IPS-15b (cell line): ENCODE measurements around the gene SULT4A1.

Experiments
- H3K27me3 ChIP-seq: one replicate; pipeline ENCODE4 v1.6.1; 2013; ENCODE audit warnings: low read length; ENCODE audit not compliant: control insufficient read depth, insufficient read depth
- H3K36me3 ChIP-seq: one replicate; pipeline ENCODE4 v1.6.1; 2013; ENCODE audit warnings: low read length; ENCODE audit not compliant: control insufficient read depth, insufficient read depth
- H3K4me1 ChIP-seq: one replicate; pipeline ENCODE4 v1.6.1; 2013; ENCODE audit warnings: mild to moderate bottlenecking, low read length; ENCODE audit not compliant: control insufficient read depth, insufficient read depth
- H3K4me3 ChIP-seq: one replicate; pipeline ENCODE4 v1.5.1; 2013; ENCODE audit warnings: low read depth, low read length
- H3K9ac ChIP-seq: one replicate; pipeline ENCODE4 v1.6.1; 2013; ENCODE audit warnings: low read depth, mild to moderate bottlenecking, low read length
- H3K9me3 ChIP-seq: one replicate; pipeline ENCODE4 v1.6.1; 2013; ENCODE audit warnings: mild to moderate bottlenecking, low read length; ENCODE audit not compliant: control insufficient read depth, insufficient read depth

The SULT4A1 gene

DNA sequence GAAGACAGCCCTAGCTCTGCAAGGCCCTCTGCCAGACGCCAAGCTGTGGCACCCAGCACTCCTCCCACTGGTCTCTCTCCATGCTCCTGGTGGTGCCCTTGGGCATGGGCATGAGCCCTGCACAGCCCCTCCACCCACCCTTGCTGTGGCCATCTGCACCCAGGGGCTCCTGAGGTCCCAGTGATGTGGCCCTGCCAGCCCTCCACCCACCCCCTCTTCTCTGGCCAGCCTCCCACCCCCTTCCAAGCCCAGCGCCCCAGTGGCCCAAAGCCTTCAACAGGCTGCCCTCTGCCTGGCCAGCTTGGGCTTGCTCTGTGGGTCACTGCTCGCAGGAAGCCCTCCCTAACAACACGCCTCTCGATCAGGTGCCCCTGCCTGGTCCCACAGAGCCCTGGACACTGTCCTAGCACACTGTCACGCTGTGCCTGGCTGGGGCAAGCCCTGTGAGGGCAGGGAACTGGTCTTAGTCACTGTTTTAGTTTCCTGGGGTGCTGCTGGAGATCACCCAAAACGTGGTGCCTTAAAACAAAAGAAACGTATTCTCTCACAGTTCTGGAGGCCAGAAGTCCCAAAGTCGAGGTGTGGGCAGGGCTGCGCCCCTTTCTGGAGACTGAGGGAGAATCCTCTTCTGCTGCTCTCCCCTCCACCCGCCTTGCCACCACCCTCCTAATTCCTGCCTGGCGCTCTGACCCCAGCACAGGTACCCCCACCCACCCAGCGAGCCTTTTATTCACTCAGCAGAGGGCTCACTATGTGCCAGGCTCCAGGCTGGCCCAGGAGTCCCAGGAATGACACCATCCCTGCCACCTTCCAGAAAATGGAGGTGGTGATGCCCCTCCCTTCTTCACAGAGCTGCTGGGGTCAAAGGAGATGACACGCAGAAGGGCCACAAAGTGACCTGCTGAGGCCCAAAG is 14.7 kb downstream of the SULT4A1 start:
- Histone ChIP-seq H3K4me3 (no peak overlapping the region), H3K36me3 (no peaks in the 10 kb centered on the region), H3K9me3 (no peaks in the 10 kb centered on the region), H3K27me3 (no peaks in the 10 kb centered on the region), H3K9ac (no peak overlapping the region), H3K4me1 (peaks cover 6% of the 10 kb centered on the region)

- H3K9ac ChIP-seq = no peak overlapping the region
- H3K27me3 ChIP-seq = no peaks in the 10 kb centered on the region
- H3K4me3 ChIP-seq = no peak overlapping the region
- H3K36me3 ChIP-seq = no peaks in the 10 kb centered on the region
- peaks cover 6% of the 10 kb centered on the region for H3K4me1 ChIP-seq
- H3K9me3 ChIP-seq = no peaks in the 10 kb centered on the region
These were observed 15.3 kb downstream of the SULT4A1 start for GRCh38 chr22:43846966-43847365.

- H3K4me3 ChIP-seq = no peak overlapping the region
- peak overlapping the region; percentile 12 for H3K9ac ChIP-seq
- H3K27me3 ChIP-seq = no peaks in the 10 kb centered on the region
- peaks cover 6% of the 10 kb centered on the region for H3K4me1 ChIP-seq
- H3K9me3 ChIP-seq = no peaks in the 10 kb centered on the region
- no peaks in the 10 kb centered on the region for H3K36me3 ChIP-seq
These were observed 16.3 kb downstream of the SULT4A1 start for GRCh38 chr22:43845981-43846380.

- no peaks in the 10 kb centered on the region for H3K9me3 ChIP-seq
These were observed 17.5 kb downstream of the SULT4A1 start for GRCh38 chr22:43844560-43845545.

DNA sequence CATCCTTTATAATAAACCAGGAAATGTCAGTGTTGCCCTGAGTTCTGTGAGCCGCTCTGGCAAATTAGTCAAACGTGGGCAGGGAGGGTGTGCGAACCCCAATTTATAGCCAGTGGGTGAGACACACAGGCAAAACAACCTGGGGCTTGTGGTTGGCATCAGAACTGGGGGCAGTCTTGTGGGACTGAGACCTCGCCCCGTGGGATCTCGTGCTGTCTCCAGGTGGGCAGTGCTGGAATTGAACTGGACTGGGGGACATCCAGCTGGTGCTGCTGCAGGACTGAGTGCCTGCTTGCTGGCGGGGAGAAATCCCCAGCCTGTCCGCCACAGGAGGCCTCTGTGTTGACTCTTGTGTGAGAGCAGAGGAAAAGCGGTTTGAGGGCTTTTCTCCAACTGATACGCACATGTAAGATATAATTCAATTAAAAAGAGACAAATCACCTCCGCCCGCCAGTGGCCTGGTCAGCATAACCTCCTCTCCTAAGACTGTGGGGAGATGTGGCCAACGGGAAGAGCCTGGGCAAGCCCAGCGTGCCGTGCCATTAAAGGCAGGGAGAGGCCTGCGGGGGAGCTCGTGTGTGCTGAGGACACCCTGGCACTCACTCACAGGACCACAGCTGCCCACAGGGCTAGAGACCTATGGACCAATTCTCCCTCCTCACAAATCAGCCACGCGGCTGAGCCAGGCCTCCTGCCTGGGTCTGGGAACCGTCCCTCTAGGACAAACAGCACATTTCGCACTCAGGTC is 18.4 kb downstream of the SULT4A1 start:
- H3K4me3 ChIP-seq = no peak overlapping the region
- no peaks in the 10 kb centered on the region for H3K27me3 ChIP-seq
- peaks cover 5% of the 10 kb centered on the region for H3K36me3 ChIP-seq
- H3K4me1 ChIP-seq = peaks cover 6% of the 10 kb centered on the region
- H3K9ac ChIP-seq = no peak overlapping the region
- no peaks in the 10 kb centered on the region for H3K9me3 ChIP-seq

More at GRCh38 chr22:43844560-43845545, 17.5 kb downstream of the SULT4A1 start:
- H3K4me1 ChIP-seq = peaks cover 6% of the 10 kb centered on the region
- no peaks in the 10 kb centered on the region for H3K27me3 ChIP-seq
- H3K36me3 ChIP-seq = no peaks in the 10 kb centered on the region
- no peak overlapping the region for H3K9ac ChIP-seq
- H3K4me3 ChIP-seq = no peak overlapping the region

DNA sequence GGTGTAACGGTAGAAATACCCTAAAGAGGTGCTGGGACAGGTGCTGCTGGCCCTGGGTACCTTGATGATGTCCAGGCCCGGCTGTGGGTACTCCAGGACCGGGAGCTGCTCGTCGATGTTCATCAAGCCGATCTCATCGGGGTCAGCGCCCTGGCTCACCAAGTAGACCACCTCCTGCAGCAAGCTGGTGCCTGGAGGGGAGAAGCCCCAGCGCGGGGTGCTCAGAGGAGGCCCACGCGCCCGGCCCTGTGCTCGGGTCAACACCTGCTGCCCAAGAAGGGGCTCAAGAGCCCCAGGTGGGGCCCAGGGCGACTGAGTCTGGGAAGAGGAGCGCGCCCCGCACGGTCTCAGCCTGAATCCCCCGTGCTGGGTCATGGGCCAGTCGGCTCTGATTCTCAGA is 20.6 kb downstream of the SULT4A1 start:
- Histone ChIP-seq H3K36me3 (peaks cover 23% of the 10 kb centered on the region), H3K4me3 (no peak overlapping the region), H3K4me1 (peaks cover 6% of the 10 kb centered on the region), H3K9ac (no peak overlapping the region), H3K9me3 (no peaks in the 10 kb centered on the region), H3K27me3 (no peaks in the 10 kb centered on the region)

GRCh38 chr22:43840851-43841250 is 21.5 kb downstream of the SULT4A1 start:
- no peaks in the 10 kb centered on the region for H3K27me3 ChIP-seq
- no peak overlapping the region for H3K9ac ChIP-seq
- no peak overlapping the region for H3K4me3 ChIP-seq
- H3K4me1 ChIP-seq = peaks cover 3% of the 10 kb centered on the region
- no peaks in the 10 kb centered on the region for H3K9me3 ChIP-seq
- peaks cover 26% of the 10 kb centered on the region for H3K36me3 ChIP-seq

DNA sequence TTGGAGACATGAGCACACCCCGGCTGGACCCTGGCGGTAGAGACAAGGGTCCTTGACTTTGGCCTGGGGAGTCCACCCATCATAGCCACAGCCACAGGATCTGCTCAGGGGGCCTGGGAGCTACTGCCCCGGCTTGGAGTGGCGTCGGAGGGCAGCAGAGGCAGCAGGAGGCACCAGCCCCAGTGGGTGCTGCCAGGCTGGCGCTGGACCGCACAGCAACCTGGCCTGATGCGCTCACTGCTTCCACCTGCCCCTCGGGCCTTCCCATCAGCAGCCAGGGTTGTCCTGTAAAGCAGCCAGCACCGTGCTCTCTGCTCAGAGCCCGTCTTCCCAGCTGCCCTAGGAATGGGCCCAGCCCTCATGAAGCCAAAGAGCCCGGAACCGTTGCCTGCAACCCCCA is 21.9 kb downstream of the SULT4A1 start:
- Histone ChIP-seq H3K9ac (no peak overlapping the region), H3K27me3 (no peaks in the 10 kb centered on the region), H3K4me1 (peaks cover under 1% of the 10 kb centered on the region), H3K9me3 (no peaks in the 10 kb centered on the region), H3K4me3 (no peak overlapping the region), H3K36me3 (peaks cover 26% of the 10 kb centered on the region)

DNA sequence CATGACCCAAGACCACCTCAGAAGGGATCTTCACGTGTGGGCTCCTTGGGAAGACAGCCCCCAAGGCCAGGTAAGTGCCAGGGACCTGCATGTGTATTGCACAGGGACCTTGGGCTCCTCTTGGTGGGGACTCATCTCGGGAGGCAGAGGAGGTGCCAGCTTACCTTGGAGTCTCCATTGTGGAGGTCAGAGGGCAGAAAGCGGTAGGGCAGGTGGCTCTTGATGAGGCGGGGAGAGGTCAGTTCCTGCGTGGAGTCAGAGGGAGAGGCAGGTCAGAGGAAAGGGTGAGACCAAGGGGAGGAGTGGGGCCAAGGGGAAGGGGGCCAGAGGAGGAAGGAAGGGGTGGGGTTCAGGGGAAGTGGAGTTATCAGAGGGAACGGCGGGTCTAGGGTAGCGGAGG is 22.5 kb downstream of the SULT4A1 start:
- no peak overlapping the region for H3K4me3 ChIP-seq
- H3K27me3 ChIP-seq = no peaks in the 10 kb centered on the region
- peaks cover 28% of the 10 kb centered on the region for H3K36me3 ChIP-seq
- H3K9ac ChIP-seq = no peak overlapping the region
- H3K9me3 ChIP-seq = no peaks in the 10 kb centered on the region
- H3K4me1 ChIP-seq = no peaks in the 10 kb centered on the region

- H3K27me3 ChIP-seq = no peaks in the 10 kb centered on the region
- no peak overlapping the region for H3K4me3 ChIP-seq
- H3K9ac ChIP-seq = no peak overlapping the region
- H3K9me3 ChIP-seq = no peaks in the 10 kb centered on the region
- H3K36me3 ChIP-seq = peaks cover 28% of the 10 kb centered on the region
- no peaks in the 10 kb centered on the region for H3K4me1 ChIP-seq
These were observed 23.6 kb downstream of the SULT4A1 start for GRCh38 chr22:43838571-43839307.

- Histone ChIP-seq H3K9me3 (no peaks in the 10 kb centered on the region), H3K4me1 (no peaks in the 10 kb centered on the region), H3K27me3 (no peaks in the 10 kb centered on the region), H3K4me3 (no peak overlapping the region), H3K9ac (no peak overlapping the region), H3K36me3 (peaks cover 30% of the 10 kb centered on the region)
These were observed 24.2 kb downstream of the SULT4A1 start for GRCh38 chr22:43838161-43838560.
